HG02885 (cell line): ENCODE data around the gene CKS2.

ENCODE experiments used
- ATAC-seq: cut with Tn5 transposase; IDR thresholded peaks from one replicate; pipeline ENCODE4 v1.9.1; 2021; ENCODE audit warnings: mild to moderate bottlenecking; ENCODE audit not compliant: unreplicated experiment, poor library complexity

Gene CKS2

GRCh38 chr9:89345476-89345875 is 34.5 kb downstream of the CKS2 start:
- ATAC-seq = no peak

- no peak for ATAC-seq
Observed at GRCh38 chr9:89346696-89347095, 35.7 kb downstream of the CKS2 start.

- no peak for ATAC-seq
Observed at GRCh38 chr9:89347651-89348050, 36.7 kb downstream of the CKS2 start.

- no peak for ATAC-seq
Observed at GRCh38 chr9:89349607-89350006, 38.6 kb downstream of the CKS2 start.

- ATAC-seq = no peak
Observed at GRCh38 chr9:89350988-89351557, 40.1 kb downstream of the CKS2 start.

- ATAC-seq = no peak
Observed at GRCh38 chr9:89351584-89352300, 40.7 kb downstream of the CKS2 start.

- ATAC-seq = no peak
Observed at GRCh38 chr9:89352451-89352850, 41.5 kb downstream of the CKS2 start.

GRCh38 chr9:89352874-89353649 is 42.1 kb downstream of the CKS2 start:
- no peak for ATAC-seq

- no peak for ATAC-seq
Observed at GRCh38 chr9:89353989-89354388, 43.0 kb downstream of the CKS2 start.

GRCh38 chr9:89354471-89354870 is 43.5 kb downstream of the CKS2 start:
- no peak for ATAC-seq

- no peak for ATAC-seq
Observed at GRCh38 chr9:89356782-89357181, 45.8 kb downstream of the CKS2 start.

GRCh38 chr9:89357331-89358197 is 46.6 kb downstream of the CKS2 start:
- no peak for ATAC-seq

- ATAC-seq = no peak
Observed at GRCh38 chr9:89358376-89358916, 47.5 kb downstream of the CKS2 start.

GRCh38 chr9:89358985-89359384 is 48.0 kb downstream of the CKS2 start:
- no peak for ATAC-seq

GRCh38 chr9:89359751-89360261 is 48.8 kb downstream of the CKS2 start:
- ATAC-seq = no peak

- ATAC-seq = no peak
Observed at GRCh38 chr9:89360465-89360864, 49.5 kb downstream of the CKS2 start.

- ATAC-seq = no peak
Observed at GRCh38 chr9:89361031-89361430, 50.0 kb downstream of the CKS2 start.

GRCh38 chr9:89361816-89362646 is 51.0 kb downstream of the CKS2 start:
- no peak for ATAC-seq

GRCh38 chr9:89362647-89363310 is 51.8 kb downstream of the CKS2 start:
- ATAC-seq = no peak
